PC-3 (cell line): ENCODE measurements around the gene TUBGCP5. TPM values are rescaled to one million over a fixed set of nuclear protein-coding genes. Genes with fewer than 3 reads are reported as not detected.

ENCODE experiments used
- ATAC-seq: fragments of 200-7000 bp; cut with Tn5 transposase; 2 replicates; pipeline ENCODE4 v1.9.1; 2020; ENCODE audit warnings: mild to moderate bottlenecking, moderate library complexity
- BruUV-seq: library from RNA; stranded (reverse); fragments of 400-500 nt; replicated peaks from 2 replicates; lab custom pipeline; 2021; lab: Mats Ljungman, UMichigan
- CTCF ChIA-PET: fragments of 300-600 bp; sonication (Branson Sonifier 250); formaldehyde crosslinking; loops from one replicate; lab custom pipeline; 2022; ENCODE audit warnings: antibody characterized with exemption; lab: Charles Lee
- POLR2A ChIA-PET: fragments of 300-600 bp; sonication (Branson Sonifier 250); formaldehyde crosslinking; loops from one replicate; lab custom pipeline; 2022; ENCODE audit warnings: antibody characterized with exemption; ENCODE audit not compliant: unreplicated experiment; lab: Charles Lee
- DNase-seq: peaks from one replicate; pipeline ENCODE4 v3.0.0-alpha.2; 2015
- H2AFZ ChIP-seq: fragments of 300-600 bp; sonication (generic); 2 replicates; pipeline ENCODE4 v1.6.0; 2016; ENCODE audit warnings: antibody characterized with exemption, low read length
- H3F3A ChIP-seq: fragments of 300-600 bp; sonication (generic); one replicate; pipeline ENCODE4 v1.6.0; 2017; ENCODE audit warnings: antibody characterized with exemption, low read length, control low read depth, mild to moderate bottlenecking; ENCODE audit not compliant: unreplicated experiment
- H3K27ac ChIP-seq: fragments of 300-600 bp; sonication (generic); 2 replicates; pipeline ENCODE4 v1.5.1; 2016; ENCODE audit warnings: mild to moderate bottlenecking, low read length
- H3K27me3 ChIP-seq: fragments of 300-600 bp; sonication (generic); 2 replicates; pipeline ENCODE4 v1.6.1; 2016; ENCODE audit warnings: low read length, mixed read lengths
- H3K36me3 ChIP-seq: fragments of 300-600 bp; sonication (generic); 2 replicates; pipeline ENCODE4 v1.6.1; 2016; ENCODE audit warnings: low read depth, mixed run types, low read length, mixed read lengths
- H3K4me1 ChIP-seq: fragments of 300-600 bp; sonication (generic); 2 replicates; pipeline ENCODE4 v1.5.1; 2016; ENCODE audit warnings: low read length; ENCODE audit not compliant: insufficient read depth
- H3K4me2 ChIP-seq: fragments of 300-600 bp; sonication (generic); 2 replicates; pipeline ENCODE4 v1.6.0; 2016; ENCODE audit warnings: low read length
- H3K4me3 ChIP-seq: fragments of 300-600 bp; sonication (generic); 2 replicates; pipeline ENCODE4 v1.5.1; 2016; ENCODE audit warnings: mild to moderate bottlenecking, low read length, mixed read lengths
- H3K79me2 ChIP-seq: fragments of 300-600 bp; sonication (generic); 2 replicates; pipeline ENCODE4 v1.6.1; 2017; ENCODE audit warnings: low read length, mixed read lengths
- H3K9ac ChIP-seq: fragments of 300-600 bp; sonication (generic); 2 replicates; pipeline ENCODE4 v1.6.0; 2016; ENCODE audit warnings: mild to moderate bottlenecking, low read length
- H3K9me2 ChIP-seq: fragments of 300-600 bp; sonication (generic); replicated peaks from 2 replicates; pipeline ENCODE4 v1.6.1; 2016; ENCODE audit warnings: mixed run types, low read length, mixed read lengths
- H3K9me3 ChIP-seq: fragments of 300-600 bp; sonication (generic); 2 replicates; pipeline ENCODE4 v1.6.1; 2016; ENCODE audit warnings: low read length, mixed read lengths
- H4K20me1 ChIP-seq: fragments of 300-600 bp; sonication (generic); 2 replicates; pipeline ENCODE4 v1.6.1; 2016; ENCODE audit warnings: low read length, mixed read lengths
- CTCF ChIP-seq: fragments of 300-600 bp; sonication (generic); conservative IDR thresholded peaks from 2 replicates; pipeline ENCODE4 v1.5.1; 2017; ENCODE audit warnings: antibody characterized with exemption, low read depth, mild to moderate bottlenecking, low read length
- EZH2 ChIP-seq: fragments of 300-600 bp; sonication (generic); IDR thresholded peaks from one replicate; pipeline ENCODE4 v1.6.1; 2017; ENCODE audit warnings: antibody characterized with exemption, mild to moderate bottlenecking, low read length; ENCODE audit not compliant: unreplicated experiment
- EZH2phosphoT487 ChIP-seq: fragments of 300-600 bp; sonication (generic); IDR thresholded peaks from 2 replicates; pipeline ENCODE4 v1.6.1; 2018; ENCODE audit warnings: mild to moderate bottlenecking, antibody characterized with exemption, low read length, borderline replicate concordance
- intact Hi-C: fragments of 100-400 bp; cut with micrococcal nuclease; formaldehyde crosslinking; loops from 2 replicates; pipeline ENCODE4 v1.9.0; 2023
- total RNA-seq: library from RNA; depleted of rRNA; stranded (reverse); fragments of >200 nt; gene quantifications from 2 replicates; pipeline ENCODE4 v1.2.3, GENCODE V29; 2014

TUBGCP5 gene
- total RNA-seq, 1 experiment from 2014 or later, result 33.4 TPM

DNA sequence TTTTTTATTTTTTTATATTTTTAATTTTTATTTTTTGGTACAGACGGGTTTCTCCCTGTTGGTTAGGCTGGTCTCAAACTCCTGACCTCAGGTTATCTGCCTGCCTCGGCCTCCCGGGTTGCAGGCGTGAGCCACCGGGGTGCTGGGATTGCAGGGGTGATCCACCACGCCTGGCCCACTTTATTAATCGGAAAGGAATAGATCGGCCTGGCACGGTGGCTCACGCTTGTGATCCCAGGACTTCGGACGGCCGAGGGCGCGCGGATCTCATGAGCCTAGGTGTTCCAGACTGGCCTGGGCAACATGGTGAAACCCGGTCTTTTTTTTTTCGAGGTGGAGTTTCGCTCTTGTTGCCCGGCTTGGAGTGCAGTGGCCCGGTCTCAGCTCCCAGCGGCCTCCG is 26.5 kb upstream of the TUBGCP5 start:
- CTCF ChIA-PET, result no interaction called here
- no TSS peak for BruUV-seq
- no peak overlapping the region for H3K27ac ChIP-seq
- no peak for DNase-seq
- H3K4me1 ChIP-seq, result no peaks in the 10 kb centered on the region
- H3K36me3 ChIP-seq, result no peaks in the 10 kb centered on the region
- no peak overlapping the region for H3K9ac ChIP-seq
- no peak overlapping the region for H2AFZ ChIP-seq
- H3F3A ChIP-seq, result no peaks in the 10 kb centered on the region
- H4K20me1 ChIP-seq, result no peaks in the 10 kb centered on the region
- H3K4me3 ChIP-seq, result no peak overlapping the region
- H3K9me2 ChIP-seq, result no peaks in the 10 kb centered on the region
- POLR2A ChIA-PET, result no interaction called here
- no peaks in the 10 kb centered on the region for H3K9me3 ChIP-seq
- intact Hi-C loops, result no loop called here
- peaks cover 3% of the 10 kb centered on the region; the same call in 1 of the 2 replicates for H3K27me3 ChIP-seq
- H3K79me2 ChIP-seq, result no peaks in the 10 kb centered on the region
- ATAC-seq, result no peak
- TF ChIP-seq EZH2 (no peak), CTCF (no peak), EZH2phosphoT487 (no peak)
- no peak overlapping the region for H3K4me2 ChIP-seq

- ATAC-seq (no peak), DNase-seq (no peak)
- Histone ChIP-seq H3K4me1 (no peaks in the 10 kb centered on the region), H3K4me3 (no peak overlapping the region), H3K36me3 (no peaks in the 10 kb centered on the region), H3K27ac (no peak overlapping the region), H3K9me3 (no peaks in the 10 kb centered on the region), H3K79me2 (no peaks in the 10 kb centered on the region), H3K9ac (no peak overlapping the region), H3K9me2 (no peaks in the 10 kb centered on the region), H3K4me2 (no peak overlapping the region), H3K27me3 (peaks cover 7% of the 10 kb centered on the region; the same call in 1 of the 2 replicates), H3F3A (no peaks in the 10 kb centered on the region), H4K20me1 (no peaks in the 10 kb centered on the region), H2AFZ (no peak overlapping the region)
- intact Hi-C loops, result no loop called here
- BruUV-seq, result no TSS peak
- no peak for TF ChIP-seq EZH2phosphoT487
- no peak for TF ChIP-seq CTCF
- no peak for TF ChIP-seq EZH2
- ChIA-PET CTCF (no interaction called here), POLR2A (no interaction called here)
Observed at GRCh38 chr15:23064156-23064555, 24.8 kb upstream of the TUBGCP5 start.

DNA sequence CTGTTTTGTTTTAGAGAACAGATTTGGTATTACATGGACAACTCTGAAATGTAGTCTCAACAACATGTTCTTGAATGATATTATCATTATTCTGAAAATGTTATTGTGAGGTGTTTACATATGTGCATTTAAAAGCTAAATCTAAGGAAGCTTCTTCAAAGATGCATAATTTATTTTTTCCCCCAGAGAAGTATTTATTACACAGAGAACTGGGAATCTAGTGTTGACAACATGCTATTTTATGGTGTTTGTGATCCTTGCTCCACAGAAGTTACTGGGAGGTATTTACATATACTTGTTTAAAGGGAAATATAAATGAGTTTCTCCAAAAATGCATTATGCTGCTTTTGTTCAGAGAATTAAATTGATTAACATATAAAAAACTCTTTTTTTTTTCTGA is 18.3 kb upstream of the TUBGCP5 start:
- ChIA-PET CTCF (no interaction called here), POLR2A (no interaction called here)
- BruUV-seq, result no TSS peak
- Histone ChIP-seq H3K27me3 (peaks cover 47% of the 10 kb centered on the region), H3K4me1 (no peaks in the 10 kb centered on the region), H3F3A (no peaks in the 10 kb centered on the region), H3K9me2 (no peaks in the 10 kb centered on the region), H3K9ac (no peak overlapping the region), H3K9me3 (no peaks in the 10 kb centered on the region), H2AFZ (no peak overlapping the region), H3K27ac (no peak overlapping the region), H3K36me3 (no peaks in the 10 kb centered on the region), H3K79me2 (no peaks in the 10 kb centered on the region), H4K20me1 (no peaks in the 10 kb centered on the region), H3K4me3 (no peak overlapping the region), H3K4me2 (no peak overlapping the region)
- DNase-seq, result no peak
- intact Hi-C loops, result no loop called here
- ATAC-seq, result no peak
- no peak for TF ChIP-seq CTCF
- no peak for TF ChIP-seq EZH2
